IMR-90 (cell line): ENCODE data around the gene GPRIN3. TPM values are rescaled to one million over a fixed set of nuclear protein-coding genes. Genes with fewer than 3 reads are reported as not detected.

Source experiments
- ATAC-seq: fragments of 200-7000 bp; cut with Tn5 transposase; 2 replicates; pipeline ENCODE4 v1.9.1; 2020; ENCODE audit warnings: low read depth, mild to moderate bottlenecking, moderate library complexity
- BruUV-seq: library from RNA; stranded (reverse); fragments of 400-500 nt; replicated peaks from 2 replicates; lab custom pipeline; 2021; lab: Mats Ljungman, UMichigan
- CTCF ChIA-PET: fragments of 300-600 bp; formaldehyde crosslinking; extraction: SDS; loops from one replicate; lab custom pipeline; 2021; ENCODE audit warnings: antibody characterized with exemption; lab: Yijun Ruan, JAX
- POLR2A ChIA-PET: fragments of 300-600 bp; sonication (Branson Sonifier 250); formaldehyde crosslinking; loops from one replicate; lab custom pipeline; 2022; ENCODE audit warnings: antibody characterized with exemption; ENCODE audit not compliant: unreplicated experiment; lab: Charles Lee
- DNase-seq: peaks from one replicate; pipeline ENCODE4 v3.0.0; 2013
- H2AFZ ChIP-seq: replicated peaks from 2 replicates; pipeline ENCODE3; 2013; ENCODE audit warnings: low read length, mild to moderate bottlenecking; ENCODE audit not compliant: poor library complexity
- H2AK5ac ChIP-seq: 2 replicates; pipeline ENCODE4 v1.6.1; 2013; ENCODE audit warnings: low read depth, low read length, inconsistent platforms
- H2AK9ac ChIP-seq: replicated peaks from 2 replicates; pipeline ENCODE3; 2013; ENCODE audit warnings: mild to moderate bottlenecking, low read depth, low read length, moderate library complexity; ENCODE audit not compliant: poor library complexity
- H2BK120ac ChIP-seq: 2 replicates; pipeline ENCODE4 v1.6.1; 2013; ENCODE audit warnings: low read depth, low read length, inconsistent platforms
- H2BK15ac ChIP-seq: 3 replicates; pipeline ENCODE4 v1.6.1; 2013; ENCODE audit warnings: low read depth, low read length, inconsistent platforms
- H2BK20ac ChIP-seq: 2 replicates; pipeline ENCODE4 v1.6.1; 2013; ENCODE audit warnings: low read depth, mild to moderate bottlenecking, inconsistent platforms, low read length, moderate library complexity
- H2BK5ac ChIP-seq: 2 replicates; pipeline ENCODE4 v1.6.1; 2013; ENCODE audit warnings: mild to moderate bottlenecking, low read depth, low read length, inconsistent platforms; ENCODE audit not compliant: poor library complexity, severe bottlenecking
- H3K14ac ChIP-seq: replicated peaks from 2 replicates; pipeline ENCODE4 v1.6.1; 2013; ENCODE audit warnings: low read depth, low read length, inconsistent platforms
- H3K18ac ChIP-seq: 2 replicates; pipeline ENCODE4 v1.6.1; 2013; ENCODE audit warnings: low read depth, low read length, control low read depth
- H3K23ac ChIP-seq: 2 replicates; pipeline ENCODE4 v1.6.1; 2013; ENCODE audit warnings: low read depth, low read length, inconsistent platforms
- H3K27ac ChIP-seq: 2 replicates; pipeline ENCODE4 v1.5.1; 2013; ENCODE audit warnings: mild to moderate bottlenecking, control low read depth, low read length; ENCODE audit not compliant: insufficient read depth
- H3K27me3 ChIP-seq: 2 replicates; pipeline ENCODE4 v1.6.1; 2013; ENCODE audit warnings: low read length; ENCODE audit not compliant: control insufficient read depth, insufficient read depth
- H3K36me3 ChIP-seq: 2 replicates; pipeline ENCODE4 v1.6.1; 2013; ENCODE audit warnings: low read length, mixed read lengths; ENCODE audit not compliant: control insufficient read depth, insufficient read depth
- H3K4ac ChIP-seq: 2 replicates; pipeline ENCODE4 v1.6.1; 2013; ENCODE audit warnings: low read depth, low read length, inconsistent platforms
- H3K4me1 ChIP-seq: 2 replicates; pipeline ENCODE4 v1.6.1; 2013; ENCODE audit warnings: low read length, mixed read lengths; ENCODE audit not compliant: control insufficient read depth, insufficient read depth
- H3K4me2 ChIP-seq: 2 replicates; pipeline ENCODE4 v1.6.1; 2013; ENCODE audit warnings: low read depth, mild to moderate bottlenecking, control low read depth, low read length, moderate library complexity
- H3K4me3 ChIP-seq: 2 replicates; pipeline ENCODE4 v1.5.1; 2013; ENCODE audit warnings: low read depth, mild to moderate bottlenecking, control low read depth, low read length, moderate library complexity; ENCODE audit not compliant: insufficient read depth
- H3K56ac ChIP-seq: 2 replicates; pipeline ENCODE4 v1.6.1; 2013; ENCODE audit warnings: low read length, inconsistent platforms; ENCODE audit not compliant: insufficient read depth; ENCODE audit errors: extremely low read depth
- H3K79me1 ChIP-seq, 2 experiments: 2 replicates each; pipeline ENCODE4 v1.6.1; 2013; ENCODE audit warnings: low read length in 2 of 2, inconsistent platforms in 1 of 2, low read depth in 1 of 2
- H3K9ac ChIP-seq: 2 replicates; pipeline ENCODE4 v1.6.1; 2013; ENCODE audit warnings: low read depth, low read length, control low read depth
- H3K9me1 ChIP-seq: 2 replicates; pipeline ENCODE4 v1.6.1; 2013; ENCODE audit warnings: low read length, inconsistent platforms; ENCODE audit not compliant: insufficient read depth
- H3K9me3 ChIP-seq: 2 replicates; pipeline ENCODE4 v1.6.1; 2013; ENCODE audit warnings: low read length; ENCODE audit not compliant: control insufficient read depth, insufficient read depth
- H4K20me1 ChIP-seq: 2 replicates; pipeline ENCODE4 v1.6.1; 2013; ENCODE audit warnings: low read length, inconsistent platforms; ENCODE audit not compliant: insufficient read depth
- H4K5ac ChIP-seq: 2 replicates; pipeline ENCODE4 v1.6.1; 2013; ENCODE audit warnings: mild to moderate bottlenecking, low read depth, low read length, control low read depth
- H4K8ac ChIP-seq, 2 experiments: 2 replicates each; pipeline ENCODE4 v1.6.1; 2013; ENCODE audit warnings: low read depth in 2 of 2, low read length in 2 of 2, control low read depth in 1 of 2, inconsistent platforms in 1 of 2
- H4K91ac ChIP-seq: 2 replicates; pipeline ENCODE4 v1.6.1; 2013; ENCODE audit warnings: low read depth, low read length, inconsistent platforms; ENCODE audit not compliant: insufficient read depth
- FOS ChIP-seq: fragments of 150-350 bp; IDR thresholded peaks from 2 replicates; pipeline ENCODE4 v1.6.1; 2016; ENCODE audit warnings: low read depth, low read length
- MAFK ChIP-seq: IDR thresholded peaks from 2 replicates; pipeline ENCODE4 v1.6.1; 2012; ENCODE audit warnings: low read depth, low read length, improper control_type of control experiment
- MAZ ChIP-seq: IDR thresholded peaks from 2 replicates; pipeline ENCODE4 v1.6.1; 2012; ENCODE audit warnings: low read depth, mild to moderate bottlenecking, low read length, improper control_type of control experiment, moderate library complexity, borderline replicate concordance
- MXI1 ChIP-seq: IDR thresholded peaks from 2 replicates; pipeline ENCODE4 v1.6.1; 2012; ENCODE audit warnings: low read depth, mild to moderate bottlenecking, low read length, moderate library complexity, borderline replicate concordance
- RAD21 ChIP-seq: IDR thresholded peaks from 2 replicates; pipeline ENCODE4 v1.6.1; 2012; ENCODE audit warnings: low read length, improper control_type of control experiment
- USF2 ChIP-seq: fragments of 150-350 bp; IDR thresholded peaks from 2 replicates; pipeline ENCODE4 v1.6.1; 2017; ENCODE audit warnings: mild to moderate bottlenecking, antibody characterized with exemption, low read length, low read depth
- WGBS, 2 experiments: methylation state at CpG; one replicate each; pipeline versions ENCODE4 v1.1.5 to v1.1.7; 2013; ENCODE audit warnings: missing lambda C conversion rate in 2 of 2; ENCODE audit not compliant: insufficient read length in 1 of 2; ENCODE audit errors: extremely low coverage in 2 of 2; 5-methylcytosine and 5-hydroxymethylcytosine counted together
- dilution Hi-C: fragments of 300-500 bp; cut with HindIII; formaldehyde crosslinking; loops from one replicate; pipeline ENCODE4 v1.14.3; 2018; ENCODE audit warnings: low sequenced_read_pairs; ENCODE audit not compliant: unreplicated experiment
- in situ Hi-C: fragments of 300-500 bp; cut with MboI; formaldehyde crosslinking; loops from 3 replicates; pipeline ENCODE4 v1.14.3; 2019; ENCODE audit warnings: low sequenced_read_pairs, inconsistent platforms, mixed read lengths
- intact Hi-C: fragments of 100-400 bp; cut with micrococcal nuclease; formaldehyde crosslinking; loops from 2 replicates; pipeline ENCODE4 v1.10.0; 2022
- polyA plus RNA-seq, 3 experiments: library from polyadenylated mRNA; depleted of rRNA; stranded (reverse); fragments of >200 nt; gene quantifications; 2 replicates each; pipeline ENCODE4 v1.2.3, GENCODE V29; 2012; ENCODE audit warnings: low replicate concordance in 1 of 3
- total RNA-seq: library from RNA; depleted of rRNA; stranded (reverse); fragments of >200 nt; gene quantifications from 2 replicates; pipeline ENCODE4 v1.2.3, GENCODE V29; 2012

Gene GPRIN3
- total and polyA plus RNA-seq, 2 of the 4 experiments (the other 2 are of a cell fraction): under 0.01 TPM; not detected in 1

GRCh38 chr4:89267846-89268245 is 39.8 kb downstream of the GPRIN3 start:
- no peak overlapping the region for H4K91ac ChIP-seq
- ChIA-PET CTCF (no interaction called here), POLR2A (no interaction called here)
- no peak overlapping the region for H2BK15ac ChIP-seq
- WGBS, 2 experiments: no CpG with 5 or more reads among the region's 3 CpGs
- DNase-seq (no peak), ATAC-seq (no peak)
- H3K27me3 ChIP-seq: no peaks in the 10 kb centered on the region
- no peak overlapping the region for H3K56ac ChIP-seq
- H3K79me1 ChIP-seq: no peaks in the 10 kb centered on the region
- no peaks in the 10 kb centered on the region for H3K9me3 ChIP-seq
- H2AK9ac ChIP-seq: no peak overlapping the region
- no peak overlapping the region for H2BK20ac ChIP-seq
- no peak overlapping the region for H3K23ac ChIP-seq
- no peak overlapping the region for H4K5ac ChIP-seq
- intact Hi-C loops (no loop called here), dilution Hi-C loops (no loop called here), in situ Hi-C loops (no loop called here)
- H3K14ac ChIP-seq: no peak overlapping the region
- H3K4me2 ChIP-seq: no peak overlapping the region
- H3K36me3 ChIP-seq: no peaks in the 10 kb centered on the region
- no peaks in the 10 kb centered on the region for H4K20me1 ChIP-seq
- H4K8ac ChIP-seq: no peak overlapping the region
- H3K9ac ChIP-seq: no peak overlapping the region
- no peak overlapping the region for H3K4ac ChIP-seq
- H3K27ac ChIP-seq: no peak overlapping the region
- no peaks in the 10 kb centered on the region for H3K9me1 ChIP-seq
- H3K4me3 ChIP-seq: no peak overlapping the region
- H3K18ac ChIP-seq: no peak overlapping the region
- H2BK5ac ChIP-seq: no peak overlapping the region
- TF ChIP-seq USF2 (no peak), FOS (no peak), MXI1 (no peak), MAFK (no peak), RAD21 (no peak), MAZ (no peak)
- H2BK120ac ChIP-seq: no peak overlapping the region
- no peaks in the 10 kb centered on the region for H3K4me1 ChIP-seq
- no TSS peak for BruUV-seq
- H2AFZ ChIP-seq: no peak overlapping the region
- H2AK5ac ChIP-seq: no peak overlapping the region
